22Rv1 (cell line): Measurements from ENCODE around the gene RINT1.
"Not testable (repeated sequence)": the region's sequence is repeated elsewhere in the genome, so short reads cannot be mapped to it uniquely, and the experiment has no call there.

Experiments used
- H3K27ac ChIP-seq: fragments of 450-650 bp; 2 replicates; pipeline ENCODE4 v1.5.1; 2017
- ZFX ChIP-seq: fragments of 450-650 bp; IDR thresholded peaks from 2 replicates; pipeline ENCODE4 v1.6.1; 2017; ENCODE audit warnings: antibody characterized with exemption, borderline replicate concordance
- TF ChIP-seq, protein P1 (sequence below): fragments of 450-650 bp; IDR thresholded peaks from 2 replicates; pipeline ENCODE4 v1.5.1; 2017; ENCODE audit warnings: mild to moderate bottlenecking

The RINT1 gene

DNA sequence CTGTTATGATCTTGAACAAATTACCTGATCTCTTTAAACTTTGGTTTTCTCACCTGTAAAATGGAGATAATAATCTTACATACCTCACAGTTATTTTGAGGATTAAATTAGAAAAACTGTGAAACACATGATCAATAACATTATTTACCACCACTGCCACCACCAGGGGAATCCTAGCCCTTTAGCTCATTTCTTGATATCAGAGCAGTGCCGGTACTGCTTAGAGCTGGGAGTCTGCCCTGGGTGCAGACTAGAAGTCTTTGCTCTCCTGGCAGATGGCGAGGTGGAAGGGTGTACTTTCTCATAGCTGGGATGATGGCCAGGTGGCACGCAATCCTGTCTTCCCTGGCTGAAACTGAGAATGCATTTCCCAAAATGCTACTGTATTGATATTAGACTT lies 62.0 kb downstream of the RINT1 start:
- H3K27ac ChIP-seq = no peak overlapping the region
- TF ChIP-seq ZFX = no peak
- TF ChIP-seq, protein P1, sequence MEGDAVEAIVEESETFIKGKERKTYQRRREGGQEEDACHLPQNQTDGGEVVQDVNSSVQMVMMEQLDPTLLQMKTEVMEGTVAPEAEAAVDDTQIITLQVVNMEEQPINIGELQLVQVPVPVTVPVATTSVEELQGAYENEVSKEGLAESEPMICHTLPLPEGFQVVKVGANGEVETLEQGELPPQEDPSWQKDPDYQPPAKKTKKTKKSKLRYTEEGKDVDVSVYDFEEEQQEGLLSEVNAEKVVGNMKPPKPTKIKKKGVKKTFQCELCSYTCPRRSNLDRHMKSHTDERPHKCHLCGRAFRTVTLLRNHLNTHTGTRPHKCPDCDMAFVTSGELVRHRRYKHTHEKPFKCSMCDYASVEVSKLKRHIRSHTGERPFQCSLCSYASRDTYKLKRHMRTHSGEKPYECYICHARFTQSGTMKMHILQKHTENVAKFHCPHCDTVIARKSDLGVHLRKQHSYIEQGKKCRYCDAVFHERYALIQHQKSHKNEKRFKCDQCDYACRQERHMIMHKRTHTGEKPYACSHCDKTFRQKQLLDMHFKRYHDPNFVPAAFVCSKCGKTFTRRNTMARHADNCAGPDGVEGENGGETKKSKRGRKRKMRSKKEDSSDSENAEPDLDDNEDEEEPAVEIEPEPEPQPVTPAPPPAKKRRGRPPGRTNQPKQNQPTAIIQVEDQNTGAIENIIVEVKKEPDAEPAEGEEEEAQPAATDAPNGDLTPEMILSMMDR = no peak

DNA sequence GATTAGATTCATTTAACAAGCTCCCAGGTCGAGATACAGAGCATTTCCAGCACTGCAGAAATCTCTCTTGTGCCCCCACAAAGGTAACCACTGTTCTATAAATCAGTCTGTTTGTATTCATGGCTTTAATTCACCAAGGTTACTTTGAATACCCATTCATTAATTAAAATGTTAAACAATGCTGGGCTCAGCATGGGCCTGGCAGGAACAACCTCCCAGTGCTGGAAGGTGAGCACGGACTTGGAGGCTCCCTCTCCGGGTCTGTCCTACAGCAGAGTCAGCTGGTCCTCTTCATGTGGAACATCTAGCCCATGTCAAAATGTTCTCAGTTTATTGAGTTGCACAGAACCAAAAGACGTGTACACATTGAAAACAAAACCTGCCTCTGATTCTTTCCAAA lies 64.9 kb downstream of the RINT1 start:
- TF ChIP-seq, protein P1 = no peak
- TF ChIP-seq ZFX = no peak
- no peak overlapping the region for H3K27ac ChIP-seq

DNA sequence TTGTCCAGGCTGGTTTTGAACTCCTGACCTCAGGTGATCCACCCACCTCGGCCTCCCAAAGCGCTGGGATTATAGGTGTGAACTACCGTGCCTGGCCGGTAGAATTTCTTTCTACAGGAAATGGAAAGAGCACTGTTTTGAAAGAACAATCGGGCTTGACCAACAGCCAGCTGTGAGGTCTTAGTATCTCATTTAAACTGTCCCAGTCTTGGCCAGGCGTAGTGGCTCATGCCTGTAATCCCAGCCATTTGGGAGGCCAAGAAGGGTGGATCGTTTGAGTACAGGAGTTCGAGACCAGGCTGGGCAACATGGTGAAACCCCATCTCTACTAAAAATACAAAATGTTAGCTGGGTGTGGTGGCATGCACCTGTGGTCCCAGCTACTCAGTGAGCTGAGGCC lies 67.1 kb downstream of the RINT1 start:
- H3K27ac ChIP-seq = not testable (repeated sequence)

DNA sequence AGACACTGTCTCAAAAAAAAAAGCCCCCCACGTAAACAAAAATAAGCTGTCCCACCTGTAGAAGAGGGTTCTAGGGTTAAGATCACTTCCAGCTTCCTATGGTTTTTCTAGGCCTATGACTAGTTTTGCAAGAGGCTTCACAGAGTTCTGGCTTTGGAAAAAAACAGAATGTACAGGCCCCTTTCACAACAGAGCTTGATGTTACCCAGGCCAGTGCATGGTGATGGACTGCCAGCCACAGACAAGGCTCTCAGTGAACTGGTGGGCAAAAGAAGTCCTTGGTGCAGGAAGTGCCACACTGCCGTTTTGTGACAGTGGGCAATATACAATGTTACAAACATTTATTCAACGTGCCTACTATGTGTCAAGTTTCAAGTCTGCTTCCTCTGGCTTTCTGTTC lies 67.5 kb downstream of the RINT1 start:
- H3K27ac ChIP-seq = no peak overlapping the region
- TF ChIP-seq ZFX = no peak
- TF ChIP-seq, protein P1 = no peak

DNA sequence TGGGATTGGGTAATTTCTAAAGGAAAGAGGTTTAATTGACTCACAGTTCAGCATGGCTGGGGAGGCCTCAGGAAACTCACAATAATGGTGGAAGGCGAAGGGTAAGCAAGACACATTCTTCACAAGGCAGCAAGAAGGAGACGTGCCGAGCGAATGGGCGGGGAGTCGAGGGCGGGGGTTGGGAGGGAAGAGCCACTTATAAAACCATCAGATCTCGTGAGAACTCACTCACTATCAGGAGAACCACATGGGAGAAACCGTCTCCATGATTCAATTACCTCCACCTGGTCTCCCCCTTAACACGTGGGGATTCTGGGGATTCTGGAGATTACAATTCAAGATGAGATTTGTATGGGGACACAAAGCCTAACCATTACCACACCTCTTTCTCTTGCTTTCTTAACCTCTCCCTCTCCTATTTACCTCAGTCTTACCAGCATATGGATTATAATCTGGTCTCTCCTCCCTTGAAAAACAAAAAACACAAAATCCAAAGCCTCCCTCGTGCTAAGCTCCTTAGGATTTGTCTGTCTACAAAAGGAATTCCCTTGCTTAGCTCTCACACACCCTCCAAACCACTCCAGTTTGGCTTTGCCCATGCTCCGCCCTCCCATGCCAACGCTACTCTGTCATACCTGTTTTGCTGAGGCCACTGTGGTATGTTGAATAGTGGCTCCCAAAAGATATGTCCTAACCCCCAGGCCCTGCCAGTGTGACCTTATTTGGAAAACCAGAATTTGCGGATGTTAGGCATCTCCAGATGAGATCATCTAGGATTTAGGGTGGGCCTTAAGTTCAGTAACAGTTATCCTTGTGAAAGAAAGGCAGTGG lies 68.9 kb downstream of the RINT1 start:
- TF ChIP-seq, protein P1 = no peak
- TF ChIP-seq ZFX = no peak
- H3K27ac ChIP-seq = no peak overlapping the region

DNA sequence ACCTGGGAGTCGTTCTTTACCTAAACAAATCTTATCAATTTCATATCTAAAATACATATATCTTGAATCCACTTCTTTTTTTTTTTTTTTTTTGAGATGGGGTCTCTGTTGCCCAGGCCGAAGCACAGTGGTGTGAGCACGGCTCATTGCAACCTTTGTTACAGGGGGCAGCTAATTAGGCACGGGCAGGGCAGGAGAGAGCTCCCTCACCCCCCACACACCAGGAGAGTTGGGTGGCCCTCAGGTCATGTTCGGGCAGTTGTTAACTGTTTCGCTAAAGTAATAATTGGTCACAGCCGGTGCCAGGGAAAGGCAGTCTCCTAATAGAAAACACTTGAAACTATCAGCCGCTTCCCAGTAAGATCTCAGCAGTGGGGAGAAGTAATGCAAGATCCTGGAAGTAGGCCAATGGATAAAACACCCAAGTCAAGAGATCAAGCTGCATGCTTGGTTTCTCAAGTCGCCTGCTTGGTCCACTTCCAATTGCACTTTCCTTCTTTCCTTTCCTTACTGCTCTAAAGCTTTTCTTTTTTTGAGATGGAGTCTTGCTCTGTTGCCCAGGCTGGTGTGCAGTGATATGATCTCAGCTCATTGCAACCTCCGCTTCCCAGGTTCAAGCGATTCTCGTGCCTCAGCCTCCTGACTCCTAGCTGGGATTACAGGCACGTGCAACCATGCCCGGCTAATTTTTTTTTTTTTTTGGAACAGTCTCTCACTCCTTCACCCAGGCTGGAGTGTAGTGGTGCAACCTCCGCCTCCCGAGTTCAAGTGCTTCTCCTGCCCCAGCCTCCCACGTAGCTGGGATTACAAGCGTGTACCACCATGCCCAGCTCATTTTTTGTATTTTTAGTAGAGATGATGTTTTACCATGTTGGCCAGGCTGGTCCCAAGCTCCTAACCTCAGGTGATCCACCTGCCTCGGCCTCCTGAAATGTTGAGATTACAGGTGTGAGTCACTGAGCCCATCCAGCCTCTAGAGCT lies 70.6 kb downstream of the RINT1 start:
- TF ChIP-seq, protein P1 = no peak
- no peak for TF ChIP-seq ZFX

DNA sequence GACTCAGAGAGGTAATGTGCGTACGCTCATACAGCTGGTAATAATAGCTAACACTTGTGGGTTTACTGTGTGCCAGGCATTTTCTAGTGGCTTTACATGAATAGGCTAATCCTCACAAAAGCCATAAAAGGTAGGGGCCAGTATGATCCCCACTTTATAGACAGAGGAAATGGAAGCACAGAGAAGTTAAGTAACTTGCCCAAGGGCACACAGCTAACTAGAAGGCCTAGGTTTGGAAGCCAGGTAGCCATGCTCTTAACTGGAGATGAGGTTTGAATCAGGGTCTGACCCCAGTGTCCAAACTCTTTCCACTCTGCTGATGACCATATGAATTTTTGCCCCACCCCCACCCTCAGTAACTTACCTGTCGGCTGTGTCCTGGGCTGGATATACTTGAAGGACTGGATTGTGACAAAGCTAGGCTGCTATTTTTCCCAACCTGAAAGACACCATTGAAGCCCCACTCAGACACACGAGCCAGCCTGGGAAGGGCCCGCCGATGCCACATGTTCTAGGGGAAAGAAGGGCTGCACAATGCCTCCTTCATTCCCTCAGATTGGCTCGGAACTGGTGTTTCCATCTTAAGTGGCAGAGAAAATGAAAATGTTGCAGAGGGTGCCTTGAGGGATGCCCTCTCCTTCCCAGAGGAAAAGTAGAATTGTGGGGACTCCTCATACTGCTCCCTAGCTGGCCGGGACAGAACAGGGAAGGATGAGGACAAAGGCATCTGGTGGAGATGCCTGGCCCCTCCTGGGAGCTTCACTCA lies 78.3 kb downstream of the RINT1 start:
- H3K27ac ChIP-seq = no peak overlapping the region
- TF ChIP-seq, protein P1 = no peak
- no peak for TF ChIP-seq ZFX

More for the DNA sequence above, 70.6 kb downstream of the RINT1 start:
- no peak overlapping the region for H3K27ac ChIP-seq
